ENCODE data around the gene TTC28. TPM values are rescaled to one million over a fixed set of nuclear protein-coding genes. Genes with fewer than 3 reads are reported as not detected.

TTC28 gene
- total and polyA plus RNA-seq, 7 donors: 0.23 to 102 (median 46.1) TPM

DNA sequence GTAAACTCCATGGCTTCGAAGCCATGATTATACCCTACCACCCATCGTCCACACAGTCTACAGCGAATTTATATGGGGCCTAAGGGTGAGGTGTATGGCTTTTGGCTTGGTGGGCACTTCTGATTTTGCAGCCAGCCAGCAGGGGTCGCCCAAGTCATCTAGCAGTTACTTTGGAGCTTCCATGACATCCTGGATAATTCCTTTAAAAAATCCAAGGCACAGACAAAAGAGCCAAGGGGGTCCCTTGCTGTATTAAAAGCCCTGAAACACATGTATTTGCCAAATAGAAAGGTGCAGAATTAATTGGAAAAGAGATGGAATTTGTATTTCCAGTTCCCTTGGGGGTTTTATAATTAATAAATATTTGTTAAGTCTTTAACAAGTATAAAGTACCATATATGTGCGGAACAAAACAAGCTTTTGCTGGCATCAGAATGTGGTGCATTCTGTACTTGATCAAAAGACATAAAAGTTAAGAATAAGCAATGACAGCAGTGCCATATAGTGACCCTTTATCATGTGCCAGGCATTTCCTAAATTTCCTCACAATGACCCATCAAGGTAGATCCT, 627.8 kb downstream of the TTC28 start:
- no peak for TF ChIP-seq EP300 (IDR thresholded peaks at IDR 0.05)
- TF ChIP-seq, protein P1, sequence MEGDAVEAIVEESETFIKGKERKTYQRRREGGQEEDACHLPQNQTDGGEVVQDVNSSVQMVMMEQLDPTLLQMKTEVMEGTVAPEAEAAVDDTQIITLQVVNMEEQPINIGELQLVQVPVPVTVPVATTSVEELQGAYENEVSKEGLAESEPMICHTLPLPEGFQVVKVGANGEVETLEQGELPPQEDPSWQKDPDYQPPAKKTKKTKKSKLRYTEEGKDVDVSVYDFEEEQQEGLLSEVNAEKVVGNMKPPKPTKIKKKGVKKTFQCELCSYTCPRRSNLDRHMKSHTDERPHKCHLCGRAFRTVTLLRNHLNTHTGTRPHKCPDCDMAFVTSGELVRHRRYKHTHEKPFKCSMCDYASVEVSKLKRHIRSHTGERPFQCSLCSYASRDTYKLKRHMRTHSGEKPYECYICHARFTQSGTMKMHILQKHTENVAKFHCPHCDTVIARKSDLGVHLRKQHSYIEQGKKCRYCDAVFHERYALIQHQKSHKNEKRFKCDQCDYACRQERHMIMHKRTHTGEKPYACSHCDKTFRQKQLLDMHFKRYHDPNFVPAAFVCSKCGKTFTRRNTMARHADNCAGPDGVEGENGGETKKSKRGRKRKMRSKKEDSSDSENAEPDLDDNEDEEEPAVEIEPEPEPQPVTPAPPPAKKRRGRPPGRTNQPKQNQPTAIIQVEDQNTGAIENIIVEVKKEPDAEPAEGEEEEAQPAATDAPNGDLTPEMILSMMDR (IDR thresholded peaks at IDR 0.05): peak; percentile 51 to 91 (median 80)
- TF ChIP-seq POLR2AphosphoS5 (IDR thresholded peaks at IDR 0.05): no peak

DNA sequence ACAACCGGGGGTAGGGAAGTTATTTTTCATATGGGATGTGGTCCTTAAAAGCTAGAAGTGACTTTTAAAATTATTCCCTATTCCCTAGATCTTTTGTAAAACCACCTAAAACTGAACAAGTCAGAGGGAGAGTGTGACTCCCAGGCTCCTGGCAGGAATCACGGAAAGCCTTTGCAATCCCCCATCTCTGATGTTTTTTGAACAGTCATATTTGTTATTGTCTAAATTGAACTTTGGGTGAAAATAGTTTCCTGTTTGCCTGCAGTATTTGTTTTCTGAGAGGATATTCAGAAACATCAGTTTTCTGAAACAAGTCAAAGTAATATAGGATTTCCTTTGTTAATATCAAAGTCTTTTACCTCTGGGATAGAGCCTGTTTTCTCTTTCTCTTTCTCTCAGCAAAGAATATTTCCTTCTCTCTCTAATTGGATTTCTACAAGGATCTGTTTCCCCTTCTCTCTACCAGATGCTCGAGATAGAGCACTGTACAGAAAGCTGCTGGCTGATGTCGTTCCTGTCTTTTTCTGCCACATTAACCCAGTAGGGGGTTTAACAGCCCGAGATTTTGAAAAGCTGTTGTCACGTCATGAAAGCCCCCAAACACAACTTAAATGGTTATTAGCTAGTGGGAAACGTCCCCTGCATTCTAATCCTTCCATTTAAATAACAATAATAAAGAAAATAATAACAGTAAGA, 628.4 kb downstream of the TTC28 start:
- TF ChIP-seq POLR2AphosphoS5 (IDR thresholded peaks at IDR 0.05) (no peak), POLR2A (IDR thresholded peaks at IDR 0.05) (no peak), EP300 (IDR thresholded peaks at IDR 0.05) (no peak)
- TF ChIP-seq, protein P1 (IDR thresholded peaks at IDR 0.05): no peak
- intact Hi-C loops (cut with DNase I): loop anchor here (1.0 to 10.0 kb wide), 2 partner anchors 394 to 543 kb away; no protein-coding TSS in a partner anchor
- Histone ChIP-seq H3K4me3 (no peak overlapping the region), H3K9me3 (no peaks in the 10 kb centered on the region), H3K4me1 (no peaks in the 10 kb centered on the region), H3K27me3 (no peaks in the 10 kb centered on the region), H3K27ac (no peak overlapping the region), H3K36me3 (no peaks in the 10 kb centered on the region)
- 80 to 82% methylated on average over 7 of the region's 7 CpGs for WGBS, 2 donors
- no peak for DNase-seq

More for the DNA sequence above, 627.8 kb downstream of the TTC28 start:
- Histone ChIP-seq H3K27ac (no peak overlapping the region), H3K4me1 (no peaks in the 10 kb centered on the region), H3K27me3 (no peaks in the 10 kb centered on the region), H3K9me3 (no peaks in the 10 kb centered on the region), H3K4me3 (no peak overlapping the region), H3K36me3 (no peaks in the 10 kb centered on the region)
- 40 to 61% methylated on average over 5 of the region's 5 CpGs for WGBS, 2 donors
- peak; percentile 84 for DNase-seq
- intact Hi-C loops (cut with DNase I): loop anchor here (1.0 to 10.0 kb wide), 2 partner anchors 393 to 542 kb away; no protein-coding TSS in a partner anchor

DNA sequence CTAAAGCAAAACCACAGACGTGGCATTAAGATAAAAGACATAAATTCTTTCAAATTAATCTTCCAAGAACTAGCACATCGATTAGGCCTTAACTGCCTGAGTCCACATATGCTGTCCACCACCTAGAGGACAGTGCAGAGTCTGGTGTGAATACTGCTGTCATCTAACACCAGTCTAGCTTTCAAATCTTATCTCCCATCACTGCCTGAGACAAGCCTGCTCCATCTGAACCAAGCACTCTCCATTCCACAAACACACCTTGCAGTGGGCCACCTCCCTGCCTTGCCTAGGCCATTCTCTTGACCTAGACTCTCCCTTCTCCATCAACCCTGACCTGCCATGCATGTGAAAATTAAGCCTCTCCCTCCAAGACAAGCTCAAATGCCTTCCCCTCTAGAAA, 631.1 kb downstream of the TTC28 start:
- no peaks in the 10 kb centered on the region for H3K9me3 ChIP-seq
- TF ChIP-seq EP300 (IDR thresholded peaks at IDR 0.05) (no peak), POLR2AphosphoS5 (IDR thresholded peaks at IDR 0.05) (no peak), POLR2A (IDR thresholded peaks at IDR 0.05) (no peak)
- TF ChIP-seq, protein P1 (IDR thresholded peaks at IDR 0.05): no peak
- intact Hi-C loops (cut with DNase I): no loop called here
- no peaks in the 10 kb centered on the region for H3K36me3 ChIP-seq
- peaks cover 0 to 6% (median 2%) of the 10 kb centered on the region in 4 donors for H3K4me1 ChIP-seq
- H3K4me3 ChIP-seq: no peak overlapping the region
- 65 to 74% methylated on average over 2 of the region's 2 CpGs for WGBS, 2 donors
- no peaks in the 10 kb centered on the region for H3K27me3 ChIP-seq
- DNase-seq: no peak
- H3K27ac ChIP-seq: no peak overlapping the region

DNA sequence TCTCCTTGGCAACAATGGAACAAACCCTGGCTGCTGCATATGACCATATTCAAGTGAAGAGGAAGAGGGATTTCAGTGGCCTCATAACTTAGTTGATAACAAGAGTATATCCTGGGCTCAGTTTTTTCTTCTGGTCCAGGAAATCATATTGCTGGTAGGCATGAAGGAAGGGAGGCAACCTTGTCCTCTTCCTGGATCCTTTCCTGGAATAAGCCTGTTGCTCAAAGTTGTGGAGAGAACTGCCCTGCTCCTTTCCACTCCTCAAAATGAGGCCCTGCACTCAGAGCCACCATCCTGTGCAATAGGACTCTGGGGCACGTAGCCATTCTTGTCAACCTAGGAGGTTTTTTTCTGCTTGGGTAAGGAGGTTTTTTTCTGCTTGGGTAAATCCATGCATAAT, 631.9 kb downstream of the TTC28 start:
- no peak overlapping the region for H3K27ac ChIP-seq

More for the DNA sequence above, 631.9 kb downstream of the TTC28 start:
- WGBS, 2 donors: 91% methylated on average over 1 of the region's 1 CpG
- TF ChIP-seq, protein P1 (IDR thresholded peaks at IDR 0.05): no peak
- no peak for TF ChIP-seq POLR2AphosphoS5 (IDR thresholded peaks at IDR 0.05)
- no peak for TF ChIP-seq POLR2A (IDR thresholded peaks at IDR 0.05)
- no peak for TF ChIP-seq EP300 (IDR thresholded peaks at IDR 0.05)
- Histone ChIP-seq H3K4me3 (no peak overlapping the region), H3K27me3 (no peaks in the 10 kb centered on the region), H3K36me3 (no peaks in the 10 kb centered on the region), H3K4me1 (peaks cover 0 to 11% (median 4%) of the 10 kb centered on the region in 4 donors), H3K9me3 (no peaks in the 10 kb centered on the region)
- intact Hi-C loops (cut with DNase I): no loop called here
- no peak for DNase-seq

Measured in sigmoid colon (tissue), 7 donors.